ENCODE data around the gene B9D1. TPM values are rescaled to one million over a fixed set of nuclear protein-coding genes. Genes with fewer than 3 reads are reported as not detected.

Gene B9D1
- total RNA-seq, 1 donor from 2014 or later: 16.5 TPM

DNA sequence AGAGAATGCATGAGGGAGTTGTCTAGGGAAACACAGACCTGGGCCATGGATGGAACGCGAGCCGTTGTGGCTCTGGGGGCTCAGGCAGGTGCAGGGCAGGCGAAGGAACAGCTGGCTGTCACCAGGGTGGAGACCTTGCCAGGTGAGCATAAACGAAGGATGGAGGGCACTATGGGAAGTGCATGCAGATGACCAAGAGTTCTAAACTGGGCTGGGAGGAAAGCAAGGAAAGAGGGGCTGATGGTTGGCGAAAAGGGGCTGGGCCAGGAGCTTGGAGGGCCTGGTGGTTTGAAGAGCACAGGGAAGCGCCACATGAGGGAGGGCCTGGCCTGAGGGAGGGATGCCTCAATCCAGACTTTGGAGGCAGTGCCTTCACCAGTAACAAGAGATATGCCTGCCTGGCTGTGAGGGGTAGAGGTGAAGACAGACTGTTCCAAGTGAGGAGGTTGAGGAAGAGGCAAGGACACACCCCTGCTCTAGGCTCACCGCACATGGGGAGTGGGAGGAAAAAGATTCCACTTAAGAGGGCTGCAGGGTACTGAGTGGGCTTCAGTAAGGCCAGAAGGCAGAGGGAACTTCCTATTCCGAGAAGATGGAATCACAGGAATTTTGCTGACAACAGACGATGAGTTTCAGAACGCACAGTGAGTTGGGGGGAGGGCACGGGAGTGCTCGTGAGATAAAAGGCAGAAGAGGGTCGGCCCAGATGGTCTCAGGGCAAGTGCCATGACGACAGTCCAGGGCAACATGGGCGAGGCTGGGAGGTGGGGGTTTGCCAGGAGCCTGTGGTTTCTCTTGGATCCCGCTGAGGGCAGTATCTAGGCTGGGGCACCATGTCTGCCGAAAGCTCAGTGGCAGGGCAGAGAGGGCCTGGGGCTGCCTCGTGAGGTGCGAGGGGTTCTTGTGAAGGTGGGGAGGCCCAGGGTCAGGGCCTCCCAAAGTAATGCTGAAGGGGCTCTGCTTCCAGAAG lies 20.6 kb downstream of the B9D1 start:
- TF ChIP-seq, protein P1, sequence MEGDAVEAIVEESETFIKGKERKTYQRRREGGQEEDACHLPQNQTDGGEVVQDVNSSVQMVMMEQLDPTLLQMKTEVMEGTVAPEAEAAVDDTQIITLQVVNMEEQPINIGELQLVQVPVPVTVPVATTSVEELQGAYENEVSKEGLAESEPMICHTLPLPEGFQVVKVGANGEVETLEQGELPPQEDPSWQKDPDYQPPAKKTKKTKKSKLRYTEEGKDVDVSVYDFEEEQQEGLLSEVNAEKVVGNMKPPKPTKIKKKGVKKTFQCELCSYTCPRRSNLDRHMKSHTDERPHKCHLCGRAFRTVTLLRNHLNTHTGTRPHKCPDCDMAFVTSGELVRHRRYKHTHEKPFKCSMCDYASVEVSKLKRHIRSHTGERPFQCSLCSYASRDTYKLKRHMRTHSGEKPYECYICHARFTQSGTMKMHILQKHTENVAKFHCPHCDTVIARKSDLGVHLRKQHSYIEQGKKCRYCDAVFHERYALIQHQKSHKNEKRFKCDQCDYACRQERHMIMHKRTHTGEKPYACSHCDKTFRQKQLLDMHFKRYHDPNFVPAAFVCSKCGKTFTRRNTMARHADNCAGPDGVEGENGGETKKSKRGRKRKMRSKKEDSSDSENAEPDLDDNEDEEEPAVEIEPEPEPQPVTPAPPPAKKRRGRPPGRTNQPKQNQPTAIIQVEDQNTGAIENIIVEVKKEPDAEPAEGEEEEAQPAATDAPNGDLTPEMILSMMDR (IDR thresholded peaks at IDR 0.05): no peak
- no peak overlapping the region for H3K4me3 Mint-ChIP-seq (ENCODE audit: unreplicated experiment)
- peaks cover 30% of the 10 kb centered on the region for H3K4me1 Mint-ChIP-seq (ENCODE audit: unreplicated experiment)
- peak overlapping the region; percentile 38 for H3K27ac Mint-ChIP-seq (ENCODE audit: unreplicated experiment)
- no peaks in the 10 kb centered on the region for H3K27me3 Mint-ChIP-seq (ENCODE audit: unreplicated experiment)
- H3K36me3 Mint-ChIP-seq (ENCODE audit: unreplicated experiment): no peaks in the 10 kb centered on the region
- no peaks in the 10 kb centered on the region for H3K9me3 Mint-ChIP-seq (ENCODE audit: unreplicated experiment)
- DNase-seq (ENCODE audit: extremely low spot score, unreplicated experiment): no peak

DNA sequence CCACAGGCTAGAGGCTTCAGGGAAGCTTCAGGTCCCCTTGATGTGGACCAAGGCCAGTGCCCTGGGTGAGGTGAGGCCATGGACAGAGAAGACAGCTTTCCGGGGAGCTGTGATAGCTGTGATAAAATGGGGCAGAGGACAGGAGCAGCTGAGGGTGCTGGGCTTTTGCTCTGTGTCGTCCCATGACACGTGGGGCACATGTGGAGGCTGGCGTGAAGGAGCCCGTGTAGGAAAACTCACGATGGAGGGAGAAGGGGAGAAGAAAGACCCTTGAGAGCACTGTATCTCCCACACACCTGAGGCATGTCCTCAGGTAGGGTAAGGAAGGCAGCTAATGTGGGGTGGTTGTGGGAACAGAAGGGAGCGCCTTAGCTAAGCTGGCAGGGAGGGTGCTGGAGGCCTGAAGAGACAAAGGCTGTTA lies 21.3 kb downstream of the B9D1 start:
- H3K9me3 Mint-ChIP-seq (ENCODE audit: unreplicated experiment): no peaks in the 10 kb centered on the region
- no peaks in the 10 kb centered on the region for H3K27me3 Mint-ChIP-seq (ENCODE audit: unreplicated experiment)
- H3K27ac Mint-ChIP-seq (ENCODE audit: unreplicated experiment): peak overlapping the region; percentile 46
- DNase-seq (ENCODE audit: extremely low spot score, unreplicated experiment): no peak
- H3K4me3 Mint-ChIP-seq (ENCODE audit: unreplicated experiment): no peak overlapping the region
- H3K4me1 Mint-ChIP-seq (ENCODE audit: unreplicated experiment): peaks cover 23% of the 10 kb centered on the region
- H3K36me3 Mint-ChIP-seq (ENCODE audit: unreplicated experiment): no peaks in the 10 kb centered on the region
- TF ChIP-seq, protein P1 (IDR thresholded peaks at IDR 0.05): no peak

DNA sequence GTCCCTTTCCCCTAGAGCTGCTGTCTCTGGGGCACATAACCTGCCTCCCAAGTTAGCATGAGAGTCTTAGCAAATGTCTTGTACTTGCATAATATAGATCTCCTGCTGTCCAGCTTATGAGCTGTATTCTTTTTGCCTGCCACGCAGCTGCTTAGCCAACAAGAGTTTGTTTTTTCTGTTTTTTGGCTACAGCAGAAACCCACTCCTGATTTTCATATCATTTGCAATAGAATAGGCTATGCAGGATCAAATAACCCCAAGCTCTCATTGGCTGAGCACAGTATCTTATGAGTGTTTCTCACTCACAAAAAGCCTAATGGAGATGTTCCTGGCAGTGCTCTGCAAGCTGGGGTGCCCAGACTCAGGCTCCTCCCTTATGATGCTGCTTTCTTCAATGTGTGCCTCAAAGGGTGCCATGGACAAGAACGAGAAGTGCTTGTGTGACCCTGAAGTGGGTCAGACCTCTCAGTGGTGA lies 23.1 kb downstream of the B9D1 start:
- Mint-ChIP-seq H3K4me3 (ENCODE audit: unreplicated experiment) (no peak overlapping the region), H3K27me3 (ENCODE audit: unreplicated experiment) (no peaks in the 10 kb centered on the region), H3K36me3 (ENCODE audit: unreplicated experiment) (peaks cover under 1% of the 10 kb centered on the region), H3K4me1 (ENCODE audit: unreplicated experiment) (peaks cover 18% of the 10 kb centered on the region), H3K9me3 (ENCODE audit: unreplicated experiment) (no peaks in the 10 kb centered on the region), H3K27ac (ENCODE audit: unreplicated experiment) (no peak overlapping the region)
- no peak for DNase-seq (ENCODE audit: extremely low spot score, unreplicated experiment)
- TF ChIP-seq, protein P1 (IDR thresholded peaks at IDR 0.05): no peak

DNA sequence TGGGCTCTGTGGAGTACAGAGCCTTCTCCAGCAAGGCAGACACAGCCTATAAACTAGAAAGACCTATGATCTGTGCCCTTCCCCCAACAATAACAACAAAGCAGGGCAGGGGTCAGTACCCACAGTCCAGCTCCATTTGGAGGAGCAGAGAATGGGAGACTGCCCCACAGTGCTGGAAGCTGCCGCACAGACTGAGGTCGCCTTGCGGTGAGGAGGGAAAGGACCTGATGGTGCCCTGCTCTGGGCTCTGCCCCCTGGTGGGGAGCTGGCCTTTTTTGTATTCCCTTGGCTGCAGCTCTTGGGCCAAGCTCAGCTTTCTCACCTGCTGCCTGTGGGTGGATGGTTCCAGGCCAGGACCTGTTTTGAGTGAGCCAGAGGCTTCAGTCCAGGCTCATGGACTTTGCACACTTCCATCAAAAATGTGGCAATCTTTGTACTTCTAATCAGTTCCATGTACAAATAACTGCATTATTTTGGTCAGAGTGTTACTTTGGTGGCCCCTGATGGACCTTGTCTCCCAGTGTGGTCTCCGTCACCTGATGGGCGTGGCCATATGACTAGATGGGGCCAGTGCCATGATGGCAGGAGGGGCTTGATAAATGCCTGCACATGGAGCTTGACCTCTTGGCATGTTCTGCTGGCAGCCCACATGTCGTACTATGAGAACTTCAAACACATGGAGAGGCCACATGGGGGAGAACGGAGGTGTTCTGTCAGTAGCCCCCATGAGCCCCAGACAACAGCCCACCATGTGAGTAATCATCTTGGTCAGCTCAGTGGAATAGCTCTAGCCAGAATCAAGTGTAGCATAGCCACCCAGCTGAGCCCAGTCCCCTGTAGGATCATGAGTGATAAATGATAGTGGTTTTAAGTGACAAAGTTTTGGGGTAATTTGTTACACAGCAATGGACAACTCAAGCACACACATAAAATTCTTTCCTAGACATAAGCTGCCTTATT lies 24.2 kb downstream of the B9D1 start:
- H3K27me3 Mint-ChIP-seq (ENCODE audit: unreplicated experiment): no peaks in the 10 kb centered on the region
- H3K36me3 Mint-ChIP-seq (ENCODE audit: unreplicated experiment): peaks cover 4% of the 10 kb centered on the region
- H3K27ac Mint-ChIP-seq (ENCODE audit: unreplicated experiment): no peak overlapping the region
- H3K4me1 Mint-ChIP-seq (ENCODE audit: unreplicated experiment): peaks cover 18% of the 10 kb centered on the region
- DNase-seq (ENCODE audit: extremely low spot score, unreplicated experiment): no peak
- no peak overlapping the region for H3K4me3 Mint-ChIP-seq (ENCODE audit: unreplicated experiment)
- H3K9me3 Mint-ChIP-seq (ENCODE audit: unreplicated experiment): no peaks in the 10 kb centered on the region
- TF ChIP-seq, protein P1 (IDR thresholded peaks at IDR 0.05): peak; percentile 39
